ENCODE measurements around the gene ADGRL2.

The ADGRL2 gene

DNA sequence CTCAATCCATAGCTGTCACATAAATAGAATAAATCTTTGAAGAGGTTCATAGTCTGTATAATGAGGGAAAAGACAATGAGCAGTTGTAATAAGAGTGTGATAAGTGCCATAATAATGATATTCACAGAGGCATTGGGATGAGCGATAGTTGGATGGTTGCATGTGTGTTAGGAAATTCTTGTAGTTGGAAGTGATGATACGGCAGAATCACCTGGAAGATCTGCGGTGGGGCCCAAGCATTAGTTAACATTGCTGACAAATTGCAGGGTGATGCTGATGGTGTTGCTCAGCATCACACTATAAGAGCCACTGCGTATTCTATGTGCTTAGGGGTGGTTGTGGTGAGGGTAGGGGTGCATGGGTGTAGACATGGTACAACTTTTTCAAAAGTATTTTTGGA, 41.1 kb downstream of the ADGRL2 start:
- no peak for DNase-seq (ENCODE audit: low read depth)
- TF ChIP-seq, protein P1, sequence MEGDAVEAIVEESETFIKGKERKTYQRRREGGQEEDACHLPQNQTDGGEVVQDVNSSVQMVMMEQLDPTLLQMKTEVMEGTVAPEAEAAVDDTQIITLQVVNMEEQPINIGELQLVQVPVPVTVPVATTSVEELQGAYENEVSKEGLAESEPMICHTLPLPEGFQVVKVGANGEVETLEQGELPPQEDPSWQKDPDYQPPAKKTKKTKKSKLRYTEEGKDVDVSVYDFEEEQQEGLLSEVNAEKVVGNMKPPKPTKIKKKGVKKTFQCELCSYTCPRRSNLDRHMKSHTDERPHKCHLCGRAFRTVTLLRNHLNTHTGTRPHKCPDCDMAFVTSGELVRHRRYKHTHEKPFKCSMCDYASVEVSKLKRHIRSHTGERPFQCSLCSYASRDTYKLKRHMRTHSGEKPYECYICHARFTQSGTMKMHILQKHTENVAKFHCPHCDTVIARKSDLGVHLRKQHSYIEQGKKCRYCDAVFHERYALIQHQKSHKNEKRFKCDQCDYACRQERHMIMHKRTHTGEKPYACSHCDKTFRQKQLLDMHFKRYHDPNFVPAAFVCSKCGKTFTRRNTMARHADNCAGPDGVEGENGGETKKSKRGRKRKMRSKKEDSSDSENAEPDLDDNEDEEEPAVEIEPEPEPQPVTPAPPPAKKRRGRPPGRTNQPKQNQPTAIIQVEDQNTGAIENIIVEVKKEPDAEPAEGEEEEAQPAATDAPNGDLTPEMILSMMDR (IDR thresholded peaks at IDR 0.05; ENCODE audit: low read length, missing control alignments): no peak
- H3K4me3 ChIP-seq (replicated peaks; ENCODE audit: low read depth, low read length): no peak overlapping the region

GRCh38 chr1:81844477-81844876, 43.7 kb downstream of the ADGRL2 start:
- no peak overlapping the region for H3K4me3 ChIP-seq (replicated peaks; ENCODE audit: low read depth, low read length)
- TF ChIP-seq, protein P1 (IDR thresholded peaks at IDR 0.05; ENCODE audit: low read length, missing control alignments): no peak
- DNase-seq (ENCODE audit: low read depth): no peak

DNA sequence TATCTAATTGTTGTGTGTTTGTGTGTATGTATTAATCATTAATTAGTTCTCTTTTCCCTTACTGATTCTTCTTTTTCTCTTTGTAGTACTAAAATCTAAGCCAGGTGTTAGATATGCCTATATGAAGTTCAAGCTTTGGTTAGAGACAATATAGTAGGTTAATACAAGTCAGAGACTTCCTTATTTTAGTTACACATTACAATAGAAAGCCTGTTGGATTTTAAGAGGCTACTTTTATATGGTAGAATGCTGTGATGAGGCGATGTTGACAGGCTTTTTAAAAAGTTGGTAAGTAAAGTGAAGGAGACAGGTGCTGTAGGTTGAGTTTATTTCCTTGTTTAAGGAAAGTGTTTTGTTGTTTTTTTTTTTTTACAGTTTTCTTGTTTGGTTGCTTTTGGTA, 45.9 kb downstream of the ADGRL2 start:
- no peak for DNase-seq (ENCODE audit: low read depth)
- H3K4me3 ChIP-seq (replicated peaks; ENCODE audit: low read depth, low read length): no peak overlapping the region
- TF ChIP-seq, protein P1 (IDR thresholded peaks at IDR 0.05; ENCODE audit: low read length, missing control alignments): no peak

DNA sequence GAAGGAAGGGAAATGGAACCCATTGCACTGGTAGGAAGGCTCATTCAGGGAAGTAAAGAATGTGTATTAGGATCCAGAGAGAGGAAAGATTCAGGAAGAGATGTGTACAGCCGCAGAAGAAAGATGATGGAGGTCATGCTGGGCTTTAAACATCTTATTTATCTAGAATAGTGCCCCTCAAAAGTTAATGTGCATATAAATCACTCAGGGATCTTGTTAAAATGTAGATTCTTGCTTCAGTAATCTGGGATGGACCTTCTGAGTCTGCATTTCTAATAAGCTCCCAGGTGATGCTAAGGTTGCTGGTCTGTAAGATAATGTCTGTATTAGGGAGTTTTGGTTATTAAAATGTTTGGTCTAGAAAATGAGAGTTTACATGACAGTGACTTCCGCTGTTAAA, 46.3 kb downstream of the ADGRL2 start:
- H3K4me3 ChIP-seq (replicated peaks; ENCODE audit: low read depth, low read length): no peak overlapping the region
- no peak for DNase-seq (ENCODE audit: low read depth)
- TF ChIP-seq, protein P1 (IDR thresholded peaks at IDR 0.05; ENCODE audit: low read length, missing control alignments): no peak

DNA sequence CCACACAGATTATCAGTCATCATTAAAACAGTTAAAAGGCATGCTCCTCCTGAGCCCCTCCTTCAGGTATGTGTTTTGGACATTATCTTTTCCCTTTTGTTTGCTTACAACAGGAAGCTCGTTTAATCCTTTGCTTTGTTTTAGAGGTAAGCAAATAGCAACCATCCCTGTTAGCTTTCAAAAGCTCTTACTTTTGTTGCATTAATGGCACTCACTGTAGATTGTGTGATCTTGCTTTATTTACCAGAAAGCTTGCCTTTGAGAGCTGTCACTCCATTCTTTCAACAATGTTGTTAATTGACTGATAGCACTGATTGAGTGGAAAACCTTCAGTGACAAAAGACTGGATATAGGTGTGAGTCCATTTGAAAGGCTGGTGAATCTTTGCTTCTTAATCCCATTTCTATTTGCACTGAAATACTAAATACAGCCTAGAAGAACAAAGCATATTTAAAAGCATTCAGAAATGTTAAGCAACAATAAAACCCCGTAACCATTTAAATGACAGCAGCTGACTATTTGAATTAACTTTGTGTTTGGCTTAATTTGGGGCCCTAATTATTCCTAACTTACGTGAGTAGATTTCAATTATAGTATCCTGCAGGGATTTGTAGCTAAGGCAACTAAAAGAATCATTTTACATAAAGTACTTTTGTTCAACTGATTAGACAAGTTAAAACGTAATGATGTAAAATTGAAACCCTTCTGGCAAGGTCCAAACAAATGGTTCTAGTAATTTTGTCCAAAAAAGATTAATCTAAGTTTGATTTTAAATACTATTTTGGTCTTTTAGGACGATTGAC, 48.3 kb downstream of the ADGRL2 start:
- no peak for DNase-seq (ENCODE audit: low read depth)
- TF ChIP-seq, protein P1 (IDR thresholded peaks at IDR 0.05; ENCODE audit: low read length, missing control alignments): no peak
- H3K4me3 ChIP-seq (replicated peaks; ENCODE audit: low read depth, low read length): no peak overlapping the region

DNA sequence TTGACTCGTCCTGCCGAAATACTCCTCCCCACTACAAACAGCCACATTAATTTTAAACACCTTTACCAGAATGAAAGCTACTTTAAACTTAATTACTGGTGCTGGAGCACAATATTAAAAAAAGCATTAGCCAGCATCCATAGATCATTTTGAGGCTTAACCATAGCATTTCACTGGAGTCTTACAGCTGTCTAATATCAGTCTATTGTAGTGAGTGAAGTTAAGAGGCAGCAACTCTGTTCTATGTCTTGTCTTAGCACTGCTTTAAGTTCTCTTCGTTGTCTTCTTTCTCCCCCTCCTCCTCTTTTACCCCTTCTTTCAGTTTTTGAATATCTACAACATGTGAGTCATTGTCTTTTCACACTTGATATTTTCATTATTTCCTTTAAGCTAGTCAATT, 49.3 kb downstream of the ADGRL2 start:
- H3K4me3 ChIP-seq (replicated peaks; ENCODE audit: low read depth, low read length): no peak overlapping the region
- no peak for DNase-seq (ENCODE audit: low read depth)
- TF ChIP-seq, protein P1 (IDR thresholded peaks at IDR 0.05; ENCODE audit: low read length, missing control alignments): no peak

- H3K4me3 ChIP-seq (replicated peaks; ENCODE audit: low read depth, low read length): no peak overlapping the region
- TF ChIP-seq, protein P1 (IDR thresholded peaks at IDR 0.05; ENCODE audit: low read length, missing control alignments): no peak
- DNase-seq (ENCODE audit: low read depth): no peak
These were observed 49.8 kb downstream of the ADGRL2 start for GRCh38 chr1:81850495-81850894.
